Neutrophil (primary cell): Measurements from ENCODE around the gene TAF1C.

Source experiments
- H3K27ac ChIP-seq: fragments of 200-600 bp; sonication (generic); 2 replicates; pipeline ENCODE4 v1.5.1; 2016; ENCODE audit warnings: mild to moderate bottlenecking, moderate library complexity
- H3K27me3 ChIP-seq: fragments of 200-600 bp; sonication (generic); 2 replicates; pipeline ENCODE4 v1.6.0; 2016; ENCODE audit warnings: mild to moderate bottlenecking
- H3K36me3 ChIP-seq: fragments of 200-600 bp; sonication (generic); 2 replicates; pipeline ENCODE4 v1.5.1; 2017
- H3K4me1 ChIP-seq, 2 experiments: fragments of 200-600 bp in 1 of 2; sonication (generic) in 1 of 2; 1 replicate in 1 of 2; 2 replicates in 1 of 2; pipeline versions ENCODE4 v1.5.1 to v1.6.1; 2013 to 2016; ENCODE audit warnings: low read depth in 1 of 2, low read length in 1 of 2, mild to moderate bottlenecking in 1 of 2, moderate library complexity in 1 of 2; ENCODE audit not compliant: control insufficient read depth in 1 of 2, insufficient read depth in 1 of 2
- H3K4me3 ChIP-seq, 2 experiments: fragments of 200-600 bp in 1 of 2; sonication (generic) in 1 of 2; 1 replicate in 1 of 2; 2 replicates in 1 of 2; pipeline ENCODE4 v1.5.1; 2013 to 2016; ENCODE audit warnings: low read depth in 1 of 2, low read length in 1 of 2, mild to moderate bottlenecking in 1 of 2, moderate library complexity in 1 of 2
- H3K9me3 ChIP-seq: fragments of 200-600 bp; sonication (generic); 2 replicates; pipeline ENCODE4 v1.5.1; 2016
- TF ChIP-seq, protein P1 (sequence below): fragments of 200-600 bp; sonication (generic); IDR thresholded peaks from 2 replicates; pipeline ENCODE4 v1.5.1; 2016; ENCODE audit warnings: antibody characterized with exemption

The TAF1C gene

DNA sequence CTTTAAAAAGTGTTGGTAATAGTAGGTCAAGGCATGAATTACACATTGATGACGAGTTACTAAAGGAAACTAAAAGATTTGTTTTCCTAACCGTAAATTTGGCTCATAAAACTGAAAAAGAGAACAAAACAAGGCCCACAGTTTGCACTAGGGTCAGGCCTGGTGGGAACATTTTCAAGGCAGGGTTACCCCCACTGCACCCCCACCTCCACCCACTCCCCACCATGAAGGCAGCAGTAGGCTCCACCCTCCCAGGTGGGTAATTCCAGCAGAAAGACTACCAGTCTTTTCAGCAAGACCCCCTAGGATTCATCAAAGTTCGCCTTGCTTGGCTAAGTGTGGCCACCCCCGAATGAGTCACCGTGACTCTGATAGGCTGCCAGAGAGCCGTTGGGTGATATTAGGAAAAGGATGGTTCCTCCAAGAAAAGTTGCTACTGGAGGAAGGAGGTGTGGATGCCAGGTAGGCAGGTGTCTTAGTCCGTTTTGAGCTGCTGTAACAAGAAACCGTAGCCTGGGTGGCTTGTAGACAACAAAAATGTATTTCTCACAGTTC lies 33.1 kb downstream of the TAF1C start:
- TF ChIP-seq, protein P1, sequence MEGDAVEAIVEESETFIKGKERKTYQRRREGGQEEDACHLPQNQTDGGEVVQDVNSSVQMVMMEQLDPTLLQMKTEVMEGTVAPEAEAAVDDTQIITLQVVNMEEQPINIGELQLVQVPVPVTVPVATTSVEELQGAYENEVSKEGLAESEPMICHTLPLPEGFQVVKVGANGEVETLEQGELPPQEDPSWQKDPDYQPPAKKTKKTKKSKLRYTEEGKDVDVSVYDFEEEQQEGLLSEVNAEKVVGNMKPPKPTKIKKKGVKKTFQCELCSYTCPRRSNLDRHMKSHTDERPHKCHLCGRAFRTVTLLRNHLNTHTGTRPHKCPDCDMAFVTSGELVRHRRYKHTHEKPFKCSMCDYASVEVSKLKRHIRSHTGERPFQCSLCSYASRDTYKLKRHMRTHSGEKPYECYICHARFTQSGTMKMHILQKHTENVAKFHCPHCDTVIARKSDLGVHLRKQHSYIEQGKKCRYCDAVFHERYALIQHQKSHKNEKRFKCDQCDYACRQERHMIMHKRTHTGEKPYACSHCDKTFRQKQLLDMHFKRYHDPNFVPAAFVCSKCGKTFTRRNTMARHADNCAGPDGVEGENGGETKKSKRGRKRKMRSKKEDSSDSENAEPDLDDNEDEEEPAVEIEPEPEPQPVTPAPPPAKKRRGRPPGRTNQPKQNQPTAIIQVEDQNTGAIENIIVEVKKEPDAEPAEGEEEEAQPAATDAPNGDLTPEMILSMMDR: no peak
- no peaks in the 10 kb centered on the region for H3K36me3 ChIP-seq
- H3K4me3 ChIP-seq: no peak overlapping the region
- peaks cover 48% of the 10 kb centered on the region for H3K27me3 ChIP-seq
- no peaks in the 10 kb centered on the region for H3K4me1 ChIP-seq
- no peak overlapping the region for H3K27ac ChIP-seq
- H3K9me3 ChIP-seq: no peaks in the 10 kb centered on the region

DNA sequence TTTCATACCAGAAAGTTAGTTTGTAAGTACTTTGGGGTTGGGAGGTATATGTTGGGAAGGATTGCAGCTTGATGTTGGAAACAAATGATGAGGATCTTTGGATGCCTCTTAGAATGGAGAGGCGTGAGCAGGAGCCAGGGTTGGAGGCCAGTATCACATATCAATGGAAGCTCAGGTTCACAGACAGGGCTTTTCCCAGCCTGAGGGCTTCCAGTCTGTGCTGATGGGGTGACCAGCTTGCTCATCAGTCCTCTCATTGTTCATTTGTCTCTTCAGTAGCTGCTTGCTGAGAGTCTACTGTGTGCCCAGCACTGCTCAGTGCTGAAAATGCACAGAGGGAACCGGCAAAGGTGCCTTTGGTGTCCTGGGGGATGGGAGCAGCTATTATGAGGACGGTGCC lies 35.9 kb downstream of the TAF1C start:
- Histone ChIP-seq H3K27me3 (peaks cover 49% of the 10 kb centered on the region), H3K27ac (no peak overlapping the region)

DNA sequence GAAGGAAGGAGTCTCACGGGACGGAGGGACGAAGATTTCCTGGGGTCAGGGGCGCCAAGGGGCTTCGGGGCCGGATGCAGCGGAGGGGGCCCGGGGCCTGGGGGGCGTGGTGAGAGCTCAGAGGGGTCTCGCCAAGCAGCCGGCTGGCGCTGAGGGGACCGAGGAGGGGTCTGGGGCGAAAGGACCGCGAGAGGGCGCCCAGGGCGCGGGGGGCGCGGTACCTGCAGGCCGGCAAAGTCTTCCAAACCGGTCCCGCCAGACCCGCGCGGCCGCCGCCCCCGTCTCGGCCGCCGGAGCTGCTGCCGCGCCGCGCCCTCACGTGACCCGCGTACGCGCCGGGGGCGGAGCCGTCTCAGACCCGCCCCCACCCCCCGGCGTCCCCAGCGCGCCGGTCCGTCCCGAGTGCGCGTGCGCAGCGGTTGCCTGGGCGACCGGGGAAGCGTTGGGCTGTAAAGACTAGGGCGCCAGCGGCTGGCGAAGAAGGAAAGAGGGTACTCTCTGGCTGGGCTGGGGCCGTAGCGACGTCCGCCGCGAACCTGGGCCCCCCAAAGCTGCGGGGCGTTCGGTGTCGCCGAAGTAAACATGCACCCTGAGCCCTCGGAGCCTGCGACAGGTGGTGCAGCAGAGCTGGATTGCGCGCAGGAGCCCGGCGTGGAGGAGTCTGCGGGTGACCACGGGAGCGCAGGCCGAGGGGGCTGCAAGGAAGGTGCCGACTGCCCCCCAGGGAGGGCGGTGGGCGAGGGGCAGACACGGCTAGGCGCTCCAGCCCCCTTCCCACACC lies 41.8 kb downstream of the TAF1C start, which contains the start of the genes DNAAF1 and HSDL1:
DNAAF1 (plus strand) TSS at position 450 of the 781 bp plus-strand sequence; CDS start at position 583, 133 bp downstream.
HSDL1 (minus strand) TSS at position 319 of the 781 bp plus-strand sequence. CDS start 13,856 bp downstream, outside the sequence.
- TF ChIP-seq, protein P1: no peak
- Histone ChIP-seq H3K27me3 (peaks cover 43% of the 10 kb centered on the region), H3K4me3 (peak within 1 kb of the TSS; percentile 70 to 92), H3K4me1 (peaks cover 10 to 13% of the 10 kb centered on the region in 2 experiments), H3K9me3 (no peaks in the 10 kb centered on the region), H3K36me3 (no peaks in the 10 kb centered on the region), H3K27ac (peak within 1 kb of the TSS; percentile 77)

More for the DNA sequence above, 35.9 kb downstream of the TAF1C start:
- Histone ChIP-seq H3K36me3 (no peaks in the 10 kb centered on the region), H3K4me1 (no peaks in the 10 kb centered on the region), H3K4me3 (no peak overlapping the region), H3K9me3 (no peaks in the 10 kb centered on the region)
- TF ChIP-seq, protein P1: no peak

DNA sequence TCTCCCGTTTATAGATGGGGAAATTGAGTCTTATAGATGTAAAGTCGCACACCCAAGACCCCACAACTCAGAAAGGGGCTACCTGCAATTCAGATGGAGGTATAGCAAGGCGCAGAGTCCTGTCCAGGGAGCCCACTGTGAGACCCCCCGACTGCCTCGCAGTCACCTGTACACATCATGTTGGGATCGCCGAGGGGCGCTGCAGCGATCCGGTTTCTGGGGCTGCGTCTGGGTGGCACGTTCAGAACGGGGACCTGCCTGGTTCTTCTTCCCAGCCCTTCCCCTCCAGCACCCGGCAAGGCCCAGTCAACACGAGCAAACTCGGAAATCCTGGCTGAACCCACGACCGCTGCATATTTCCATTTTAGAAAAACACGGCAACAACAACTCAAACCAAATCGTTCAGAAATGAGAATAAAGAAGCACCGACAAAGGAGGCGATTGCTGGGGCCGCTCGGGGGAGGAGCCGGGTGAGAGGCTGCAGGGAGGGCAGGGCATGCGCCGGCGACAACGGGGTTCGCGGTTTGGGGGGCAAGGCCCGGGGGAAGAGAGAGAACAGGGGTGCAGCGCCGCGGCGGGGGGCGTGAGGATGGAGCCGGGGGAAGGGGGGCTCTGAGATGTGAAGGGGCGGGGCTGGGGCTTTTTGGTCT lies 42.5 kb downstream of the TAF1C start:
- H3K9me3 ChIP-seq: no peaks in the 10 kb centered on the region
- peaks cover 10 to 13% of the 10 kb centered on the region in 2 experiments for H3K4me1 ChIP-seq
- no peaks in the 10 kb centered on the region for H3K36me3 ChIP-seq
- peak overlapping the region; percentile 70 to 92 for H3K4me3 ChIP-seq
- peak overlapping the region; percentile 77 for H3K27ac ChIP-seq
- TF ChIP-seq, protein P1: no peak
- peaks cover 42% of the 10 kb centered on the region for H3K27me3 ChIP-seq

DNA sequence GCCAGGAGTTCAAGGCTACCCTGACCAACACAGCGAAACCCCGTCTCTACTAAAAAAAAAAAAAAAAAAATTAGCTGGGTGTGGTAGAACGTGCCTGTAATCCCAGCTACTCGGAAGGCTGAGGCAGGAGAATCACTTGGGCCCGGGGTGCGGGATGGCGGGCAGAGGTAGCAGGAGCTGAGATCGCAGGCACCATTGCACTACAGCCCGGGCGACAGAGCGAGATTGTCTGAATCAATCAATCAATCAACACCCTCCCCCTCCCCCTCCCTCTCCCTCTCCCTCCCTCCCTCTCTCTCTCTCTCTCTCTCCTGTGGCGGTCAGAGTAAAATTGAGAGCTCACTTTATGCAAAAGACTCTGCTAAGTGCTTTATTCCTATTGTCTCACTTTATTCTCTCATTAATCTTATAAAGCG lies 43.1 kb downstream of the TAF1C start:
- Histone ChIP-seq H3K36me3 (no peaks in the 10 kb centered on the region), H3K27me3 (peaks cover 39% of the 10 kb centered on the region), H3K27ac (peak overlapping the region; percentile 77), H3K9me3 (no peaks in the 10 kb centered on the region), H3K4me3 (peak overlapping the region; percentile 70 to 92), H3K4me1 (peaks cover 10 to 13% of the 10 kb centered on the region in 2 experiments)
- TF ChIP-seq, protein P1: no peak
